Liver (tissue), 9 donors: ENCODE results near the gene NRAS. TPM values are rescaled to one million over a fixed set of nuclear protein-coding genes. Genes with fewer than 3 reads are reported as not detected.

Source experiments
- DNase-seq: peaks from one replicate; pipeline ENCODE4 v3.0.0-alpha.2; 2017; ENCODE audit warnings: low spot score
- H3K27ac ChIP-seq, 2 donors: one replicate each; pipeline ENCODE4 v1.7.0; 2013; ENCODE audit warnings: inconsistent platforms in 2 of 2, low read length in 2 of 2, control low read depth in 1 of 2, low read depth in 1 of 2, mild to moderate bottlenecking in 1 of 2
- H3K27me3 ChIP-seq, 4 donors: one replicate each; pipeline versions ENCODE4 v1.6.1 to v1.7.0; 2013; ENCODE audit warnings: low read length in 3 of 4, inconsistent platforms in 1 of 4, mild to moderate bottlenecking in 1 of 4, moderate library complexity in 1 of 4; ENCODE audit not compliant: control insufficient read depth in 4 of 4, insufficient read depth in 4 of 4
- H3K36me3 ChIP-seq, 4 donors: one replicate each; pipeline versions ENCODE4 v1.6.1 to v1.7.0; 2013; ENCODE audit warnings: low read length in 3 of 4, mild to moderate bottlenecking in 3 of 4, low read depth in 1 of 4, moderate library complexity in 1 of 4; ENCODE audit not compliant: control insufficient read depth in 4 of 4, insufficient read depth in 3 of 4
- H3K4me1 ChIP-seq, 4 donors: one replicate each; pipeline versions ENCODE4 v1.6.1 to v1.7.0; 2013; ENCODE audit warnings: low read length in 3 of 4, mild to moderate bottlenecking in 3 of 4, moderate library complexity in 1 of 4; ENCODE audit not compliant: control insufficient read depth in 4 of 4, insufficient read depth in 4 of 4
- H3K4me3 ChIP-seq, 3 donors: one replicate each; pipeline versions ENCODE4 v1.6.1 to v1.7.0; 2013; ENCODE audit warnings: low read length in 3 of 3, control low read depth in 1 of 3, low read depth in 1 of 3, mild to moderate bottlenecking in 1 of 3
- H3K9ac ChIP-seq, 2 donors: one replicate each; pipeline ENCODE4 v1.7.0; 2013; ENCODE audit warnings: low read length in 2 of 2, mild to moderate bottlenecking in 2 of 2, moderate library complexity in 2 of 2, control low read depth in 1 of 2, low read depth in 1 of 2
- H3K9me3 ChIP-seq, 4 donors: one replicate each; pipeline versions ENCODE4 v1.6.1 to v1.7.0; 2013; ENCODE audit warnings: low read length in 3 of 4; ENCODE audit not compliant: control insufficient read depth in 4 of 4
- ATF3 ChIP-seq: IDR thresholded peaks from 2 replicates; pipeline ENCODE4 v1.6.1; 2016; ENCODE audit warnings: antibody characterized with exemption
- CTCF ChIP-seq: fragments of 150-350 bp; IDR thresholded peaks from 2 replicates; pipeline ENCODE4 v1.5.1; 2017; ENCODE audit warnings: improper control_type of control experiment, low read depth, low read length; ENCODE audit not compliant: missing input control
- EGR1 ChIP-seq, 2 donors: IDR thresholded peaks; 2 replicates each; pipeline ENCODE4 v1.6.1; 2016 to 2018; ENCODE audit warnings: antibody characterized with exemption in 2 of 2, low read depth in 2 of 2
- FOXA1 ChIP-seq: IDR thresholded peaks from 2 replicates; pipeline ENCODE4 v1.6.1; 2016; ENCODE audit warnings: antibody characterized with exemption
- FOXA2 ChIP-seq: IDR thresholded peaks from 2 replicates; pipeline ENCODE4 v1.6.1; 2016; ENCODE audit warnings: antibody characterized with exemption
- GABPA ChIP-seq, 2 donors: IDR thresholded peaks in 1 of 2; conservative IDR thresholded peaks in 1 of 2; 2 replicates each; pipeline ENCODE4 v1.6.1; 2016; ENCODE audit warnings: antibody characterized with exemption in 2 of 2, mild to moderate bottlenecking in 1 of 2, moderate library complexity in 1 of 2
- HNF4A ChIP-seq, 2 donors: conservative IDR thresholded peaks; 2 replicates each; pipeline ENCODE4 v1.6.1; 2016; ENCODE audit warnings: antibody characterized with exemption in 2 of 2, mild to moderate bottlenecking in 2 of 2
- HNF4G ChIP-seq: IDR thresholded peaks from 2 replicates; pipeline ENCODE4 v1.6.1; 2016; ENCODE audit warnings: antibody characterized with exemption
- JUND ChIP-seq, 2 donors: IDR thresholded peaks; 2 replicates each; pipeline ENCODE4 v1.6.1; 2016; ENCODE audit warnings: antibody characterized with exemption in 2 of 2
- MAX ChIP-seq: IDR thresholded peaks from 2 replicates; pipeline ENCODE4 v1.6.1; 2016; ENCODE audit warnings: antibody characterized with exemption
- NR2F2 ChIP-seq: IDR thresholded peaks from 2 replicates; pipeline ENCODE4 v1.6.1; 2016; ENCODE audit warnings: antibody characterized with exemption
- RAD21 ChIP-seq, 2 donors: IDR thresholded peaks; 2 replicates each; pipeline ENCODE4 v1.6.1; 2016; ENCODE audit warnings: antibody characterized with exemption in 2 of 2, mild to moderate bottlenecking in 2 of 2
- RXRA ChIP-seq, 2 donors: IDR thresholded peaks; 2 replicates each; pipeline ENCODE4 v1.6.1; 2017 to 2018; ENCODE audit warnings: antibody characterized with exemption in 2 of 2, mild to moderate bottlenecking in 1 of 2
- SP1 ChIP-seq: IDR thresholded peaks from 2 replicates; pipeline ENCODE4 v1.6.1; 2018; ENCODE audit warnings: antibody characterized with exemption, mild to moderate bottlenecking
- TAF1 ChIP-seq: conservative IDR thresholded peaks from 2 replicates; pipeline ENCODE4 v1.6.1; 2016; ENCODE audit warnings: antibody characterized with exemption, mild to moderate bottlenecking
- YY1 ChIP-seq: IDR thresholded peaks from 2 replicates; pipeline ENCODE4 v1.6.1; 2016; ENCODE audit warnings: antibody characterized with exemption, mild to moderate bottlenecking
- ZBTB33 ChIP-seq: IDR thresholded peaks from 2 replicates; pipeline ENCODE4 v1.6.1; 2016; ENCODE audit warnings: antibody characterized with exemption
- WGBS: extraction: QIAGEN DNeasy Blood & Tissue Kit; methylation state at CpG from one replicate; pipeline ENCODE4 v1.1.7; 2013; 5-methylcytosine and 5-hydroxymethylcytosine counted together
- polyA plus RNA-seq, 2 donors: library from polyadenylated mRNA; stranded (reverse) in 1 of 2; unstranded in 1 of 2; fragments of 200-250 nt in 1 of 2; fragments of >200 nt in 1 of 2; fragmentation: Nextera tagmentation in 1 of 2; extraction: Ambion mirVana in 1 of 2; gene quantifications; one replicate each; pipeline versions ENCODE4 v1.2.1 to v1.2.3, GENCODE V29; 2013 to 2015
- total RNA-seq, 2 donors: library from RNA; depleted of rRNA; stranded (reverse); fragments of >200 nt; gene quantifications; one replicate each; pipeline ENCODE4 v1.2.3, GENCODE V29; 2014
- donor health status: healthy.
- donor health status: healthy.
- donor health status: healthy.
- donor health status: healthy.
- donor health status: healthy.

The NRAS gene
- total and polyA plus RNA-seq, 4 donors, result 6.7 to 36.0 (median 13.4) TPM

- no peaks in the 10 kb centered on the region for H3K9me3 ChIP-seq
- TF ChIP-seq RXRA (IDR thresholded peaks at IDR 0.05) (no peak), ATF3 (no peak), FOXA1 (no peak), EGR1 (IDR thresholded peaks at IDR 0.05; ENCODE audit: low read depth in 2 of 2) (no peak), GABPA (IDR thresholded peaks at IDR 0.05 in 1 of 2, conservative IDR thresholded peaks at IDR 0.05 in 1 of 2) (no peak), NR2F2 (no peak), HNF4G (no peak), HNF4A (conservative IDR thresholded peaks at IDR 0.05) (no peak), TAF1 (no peak), YY1 (no peak), FOXA2 (no peak)
- 93% methylated on average over 1 of the region's 1 CpG for WGBS
- H3K36me3 ChIP-seq, result peaks cover 6 to 72% (median 64%) of the 10 kb centered on the region in 4 donors
- H3K4me1 ChIP-seq, result peaks cover 0 to 6% (median 4%) of the 10 kb centered on the region in 4 donors
- no peak for DNase-seq
- H3K4me3 ChIP-seq, result no peak overlapping the region
- H3K27me3 ChIP-seq, result no peaks in the 10 kb centered on the region
- H3K9ac ChIP-seq, result no peak overlapping the region
- no peak overlapping the region for H3K27ac ChIP-seq
Observed at GRCh38 chr1:114735479-114735878, 18.9 kb upstream of the NRAS start.

- H3K27me3 ChIP-seq, result no peaks in the 10 kb centered on the region
- no peak overlapping the region for H3K4me3 ChIP-seq
- H3K36me3 ChIP-seq, result peaks cover 13 to 82% (median 65%) of the 10 kb centered on the region in 4 donors
- no peaks in the 10 kb centered on the region for H3K9me3 ChIP-seq
- TF ChIP-seq GABPA (IDR thresholded peaks at IDR 0.05 in 1 of 2, conservative IDR thresholded peaks at IDR 0.05 in 1 of 2) (no peak), JUND (IDR thresholded peaks at IDR 0.05) (no peak), YY1 (no peak), ATF3 (no peak), RAD21 (IDR thresholded peaks at IDR 0.05) (no peak), NR2F2 (no peak), FOXA2 (no peak), ZBTB33 (no peak), EGR1 (IDR thresholded peaks at IDR 0.05; ENCODE audit: low read depth in 2 of 2) (no peak), SP1 (no peak), RXRA (IDR thresholded peaks at IDR 0.05) (no peak), TAF1 (no peak), HNF4G (no peak), MAX (no peak), FOXA1 (no peak), CTCF (no peak)
- no peak overlapping the region for H3K9ac ChIP-seq
- no peak overlapping the region for H3K27ac ChIP-seq
- WGBS, result 58% methylated on average over 1 of the region's 1 CpG
- peaks cover 0 to 15% (median 13%) of the 10 kb centered on the region in 4 donors for H3K4me1 ChIP-seq
- no peak for DNase-seq
Observed at GRCh38 chr1:114729782-114730181, 13.2 kb upstream of the NRAS start.
